MM.1S (cell line): ENCODE data around the gene RPRD2.
"Not testable (repeated sequence)": the region's sequence is repeated elsewhere in the genome, so short reads cannot be mapped to it uniquely, and the experiment has no call there.

Experiments
- DNase-seq: peaks from one replicate; pipeline ENCODE4 v3.0.0-alpha.2; 2015
- H2AFZ ChIP-seq: fragments of 300-600 bp; sonication (generic); 2 replicates; pipeline ENCODE4 v1.6.0; 2016; ENCODE audit warnings: antibody characterized with exemption, low read length
- H3F3A ChIP-seq: fragments of 300-600 bp; sonication (generic); 2 replicates; pipeline ENCODE4 v1.6.1; 2016; ENCODE audit warnings: mild to moderate bottlenecking, antibody characterized with exemption, low read length, moderate library complexity, mixed read lengths; ENCODE audit not compliant: insufficient read depth
- H3K27ac ChIP-seq: fragments of 300-600 bp; sonication (generic); 2 replicates; pipeline ENCODE4 v1.5.1; 2016; ENCODE audit warnings: mild to moderate bottlenecking, low read length
- H3K27me3 ChIP-seq: fragments of 300-600 bp; sonication (generic); replicated peaks from 2 replicates; pipeline ENCODE4 v1.6.0; 2016; ENCODE audit warnings: low read length; ENCODE audit not compliant: insufficient read depth
- H3K36me3 ChIP-seq: fragments of 300-600 bp; sonication (generic); replicated peaks from 2 replicates; pipeline ENCODE4 v1.6.1; 2016; ENCODE audit warnings: mild to moderate bottlenecking, low read length, mixed read lengths; ENCODE audit not compliant: insufficient read depth
- H3K4me1 ChIP-seq: fragments of 300-600 bp; sonication (generic); 2 replicates; pipeline ENCODE4 v1.6.1; 2016; ENCODE audit warnings: low read length, mixed read lengths
- H3K4me2 ChIP-seq: fragments of 300-600 bp; sonication (generic); 2 replicates; pipeline ENCODE4 v1.6.0; 2016; ENCODE audit warnings: low read depth, low read length
- H3K4me3 ChIP-seq: fragments of 300-600 bp; sonication (generic); 2 replicates; pipeline ENCODE4 v1.5.1; 2016; ENCODE audit warnings: low read length, mixed read lengths
- H3K79me2 ChIP-seq: fragments of 300-600 bp; sonication (generic); 2 replicates; pipeline ENCODE4 v1.6.1; 2016; ENCODE audit warnings: mixed run types, low read length, mixed read lengths
- H3K9ac ChIP-seq: fragments of 300-600 bp; sonication (generic); 2 replicates; pipeline ENCODE4 v1.6.1; 2016; ENCODE audit warnings: low read length, mixed read lengths
- H3K9me2 ChIP-seq: fragments of 300-600 bp; sonication (generic); replicated peaks from 2 replicates; pipeline ENCODE4 v1.6.1; 2016; ENCODE audit warnings: mild to moderate bottlenecking, low read length, mixed read lengths; ENCODE audit not compliant: insufficient read depth
- H3K9me3 ChIP-seq: fragments of 300-600 bp; sonication (generic); replicated peaks from 2 replicates; pipeline ENCODE4 v1.6.1; 2016; ENCODE audit warnings: mild to moderate bottlenecking, low read length, mixed read lengths; ENCODE audit not compliant: insufficient read depth
- H4K20me1 ChIP-seq: fragments of 300-600 bp; sonication (generic); 2 replicates; pipeline ENCODE4 v1.6.1; 2016; ENCODE audit warnings: mild to moderate bottlenecking, low read length, moderate library complexity, mixed read lengths; ENCODE audit not compliant: insufficient read depth
- EZH2 ChIP-seq: fragments of 300-600 bp; sonication (generic); optimal IDR thresholded peaks from 2 replicates; pipeline ENCODE3; 2017; ENCODE audit warnings: low read depth, mild to moderate bottlenecking, antibody characterized with exemption, low read length, mixed read lengths
- EZH2phosphoT487 ChIP-seq: fragments of 300-600 bp; sonication (generic); IDR thresholded peaks from 2 replicates; pipeline ENCODE4 v1.6.1; 2018; ENCODE audit warnings: antibody characterized with exemption, low read length
- TF ChIP-seq, protein P1 (sequence below): fragments of 300-600 bp; sonication (generic); IDR thresholded peaks from 2 replicates; pipeline ENCODE4 v1.5.1; 2016; ENCODE audit warnings: antibody characterized with exemption, low read length, mixed read lengths

The RPRD2 gene

DNA sequence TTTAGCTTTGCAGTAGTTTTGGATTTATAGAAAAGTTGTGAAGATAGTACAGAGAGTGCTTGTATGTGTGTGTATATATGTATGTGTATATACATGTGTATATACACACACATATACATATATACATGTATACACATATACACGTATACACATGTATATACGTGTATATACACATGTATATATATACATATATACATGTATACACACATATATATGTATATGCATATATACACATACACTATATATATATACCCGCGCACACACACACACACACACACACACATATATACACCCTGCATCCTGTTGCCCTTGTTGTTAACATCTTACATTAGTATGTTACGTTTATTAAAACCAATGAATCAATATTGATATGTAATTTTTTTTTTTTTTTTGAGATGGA, 24.3 kb downstream of the RPRD2 start:
- no peak overlapping the region for H3K9ac ChIP-seq
- H3K27ac ChIP-seq: no peak overlapping the region
- H3K4me1 ChIP-seq: peaks cover 18% of the 10 kb centered on the region
- no peaks in the 10 kb centered on the region for H3K9me3 ChIP-seq
- H3K27me3 ChIP-seq: no peaks in the 10 kb centered on the region
- DNase-seq: no peak
- H3K36me3 ChIP-seq: no peaks in the 10 kb centered on the region
- no peak overlapping the region for H3K4me3 ChIP-seq
- peaks cover 97% of the 10 kb centered on the region for H3K79me2 ChIP-seq
- H3F3A ChIP-seq: peaks cover 16% of the 10 kb centered on the region
- no peaks in the 10 kb centered on the region for H3K9me2 ChIP-seq
- no peak overlapping the region for H3K4me2 ChIP-seq
- H2AFZ ChIP-seq: no peak overlapping the region
- no peak for TF ChIP-seq EZH2phosphoT487
- TF ChIP-seq EZH2: no peak
- TF ChIP-seq, protein P1, sequence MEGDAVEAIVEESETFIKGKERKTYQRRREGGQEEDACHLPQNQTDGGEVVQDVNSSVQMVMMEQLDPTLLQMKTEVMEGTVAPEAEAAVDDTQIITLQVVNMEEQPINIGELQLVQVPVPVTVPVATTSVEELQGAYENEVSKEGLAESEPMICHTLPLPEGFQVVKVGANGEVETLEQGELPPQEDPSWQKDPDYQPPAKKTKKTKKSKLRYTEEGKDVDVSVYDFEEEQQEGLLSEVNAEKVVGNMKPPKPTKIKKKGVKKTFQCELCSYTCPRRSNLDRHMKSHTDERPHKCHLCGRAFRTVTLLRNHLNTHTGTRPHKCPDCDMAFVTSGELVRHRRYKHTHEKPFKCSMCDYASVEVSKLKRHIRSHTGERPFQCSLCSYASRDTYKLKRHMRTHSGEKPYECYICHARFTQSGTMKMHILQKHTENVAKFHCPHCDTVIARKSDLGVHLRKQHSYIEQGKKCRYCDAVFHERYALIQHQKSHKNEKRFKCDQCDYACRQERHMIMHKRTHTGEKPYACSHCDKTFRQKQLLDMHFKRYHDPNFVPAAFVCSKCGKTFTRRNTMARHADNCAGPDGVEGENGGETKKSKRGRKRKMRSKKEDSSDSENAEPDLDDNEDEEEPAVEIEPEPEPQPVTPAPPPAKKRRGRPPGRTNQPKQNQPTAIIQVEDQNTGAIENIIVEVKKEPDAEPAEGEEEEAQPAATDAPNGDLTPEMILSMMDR: no peak
- peaks cover 51% of the 10 kb centered on the region for H4K20me1 ChIP-seq

DNA sequence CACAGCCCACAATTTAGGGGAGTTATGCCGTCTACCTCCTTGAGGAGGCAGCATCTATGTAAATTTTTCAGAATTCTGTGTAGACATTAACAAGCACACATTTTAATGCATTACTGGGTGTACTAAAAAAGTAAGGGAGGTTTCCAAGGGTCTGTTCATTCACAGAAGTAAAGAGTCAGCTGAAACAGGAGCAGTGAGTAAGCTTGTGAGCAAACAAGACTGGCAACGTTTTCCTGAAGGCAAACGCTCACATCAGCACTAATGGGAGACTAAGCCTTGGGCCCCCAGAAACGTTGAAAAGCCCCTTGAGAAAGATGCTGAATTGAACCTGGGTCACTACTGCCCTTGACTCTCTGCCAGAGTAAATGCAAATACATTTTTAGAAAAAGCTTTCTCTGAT, 25.7 kb downstream of the RPRD2 start:
- Histone ChIP-seq H3K9ac (no peak overlapping the region), H3K4me3 (no peak overlapping the region), H3K4me2 (no peak overlapping the region), H3F3A (peaks cover 16% of the 10 kb centered on the region), H3K27ac (no peak overlapping the region), H4K20me1 (peaks cover 50% of the 10 kb centered on the region), H3K9me2 (no peaks in the 10 kb centered on the region), H3K79me2 (peaks cover 98% of the 10 kb centered on the region), H3K9me3 (no peaks in the 10 kb centered on the region), H3K4me1 (peaks cover 18% of the 10 kb centered on the region), H3K27me3 (no peaks in the 10 kb centered on the region), H3K36me3 (no peaks in the 10 kb centered on the region), H2AFZ (no peak overlapping the region)
- DNase-seq: no peak
- TF ChIP-seq, protein P1: no peak
- TF ChIP-seq EZH2phosphoT487: no peak
- TF ChIP-seq EZH2: no peak

DNA sequence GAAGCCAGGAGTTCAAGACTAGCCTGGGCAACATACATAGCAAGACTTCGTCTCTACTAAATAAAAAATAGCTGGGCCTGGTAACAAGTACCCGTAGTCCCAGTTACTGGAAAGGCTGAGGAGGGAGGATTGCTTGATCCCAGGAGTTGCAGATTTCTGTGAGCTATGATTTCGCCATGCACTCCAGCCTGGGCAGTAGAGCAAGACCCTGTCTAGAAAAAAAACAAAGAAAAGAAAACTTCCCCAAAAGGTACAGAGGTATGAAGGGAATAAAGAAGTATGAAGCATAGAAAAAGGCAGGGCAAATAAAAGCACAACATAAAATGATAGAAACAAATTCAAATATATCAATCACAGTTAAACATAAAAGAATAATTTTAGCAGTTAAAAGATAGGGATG, 28.7 kb downstream of the RPRD2 start:
- Histone ChIP-seq H3K27me3 (no peaks in the 10 kb centered on the region), H3K9me3 (no peaks in the 10 kb centered on the region), H4K20me1 (peaks cover 34% of the 10 kb centered on the region; the same call in 1 of the 2 replicates), H3F3A (no peaks in the 10 kb centered on the region), H3K9ac (no peak overlapping the region), H3K79me2 (peaks cover 99% of the 10 kb centered on the region), H3K4me2 (no peak overlapping the region), H2AFZ (no peak overlapping the region), H3K36me3 (no peaks in the 10 kb centered on the region), H3K27ac (no peak overlapping the region), H3K4me3 (no peak overlapping the region), H3K9me2 (no peaks in the 10 kb centered on the region), H3K4me1 (no peaks in the 10 kb centered on the region)
- DNase-seq: no peak
- TF ChIP-seq, protein P1: no peak
- TF ChIP-seq EZH2 (no peak), EZH2phosphoT487 (no peak)

GRCh38 chr1:150395115-150395514, 31.2 kb downstream of the RPRD2 start:
- not testable (repeated sequence) for H3F3A ChIP-seq, DNase-seq, H3K27me3 ChIP-seq, H3K36me3 ChIP-seq, H2AFZ ChIP-seq, H3K4me1 ChIP-seq, H3K9me3 ChIP-seq, H3K9me2 ChIP-seq, H3K4me2 ChIP-seq, H3K27ac ChIP-seq, H3K9ac ChIP-seq, H3K4me3 ChIP-seq
- Histone ChIP-seq H3K79me2 (peaks cover 96% of the 10 kb centered on the region), H4K20me1 (peaks cover 25% of the 10 kb centered on the region; the same call in 1 of the 2 replicates)
